Measurements from ENCODE around the gene RASGRF1.
A peak's percentile ranks its signal among the peaks of the same experiment; 100 is the strongest.

Gene RASGRF1

GRCh38 chr15:79090487-79091203 is at the start of gene RASGRF1:
TSS of gene RASGRF1 (minus strand) at chr15:79090780. CDS start at chr15:79090498, 282 bp downstream.
- no peak within 1 kb of the TSS for H3K4me3 ChIP-seq (ENCODE audit: low read depth, low read length)
- no peak for TF ChIP-seq MYC (IDR thresholded peaks at IDR 0.05; ENCODE audit: low read depth, low read length)
- no peak for DNase-seq (ENCODE audit: low read depth)

GRCh38 chr15:79136434-79137046 is 46.0 kb upstream of the RASGRF1 start:
- TF ChIP-seq POLR2A (IDR thresholded peaks at IDR 0.05; ENCODE audit: extremely low read depth, insufficient read length): no peak
- no peak for TF ChIP-seq CTCF (IDR thresholded peaks at IDR 0.05; ENCODE audit: low read depth, low read length)
- TF ChIP-seq MAX (IDR thresholded peaks at IDR 0.05; ENCODE audit: low read depth, low read length): no peak
- no peak for TF ChIP-seq MYC (IDR thresholded peaks at IDR 0.05; ENCODE audit: low read depth, low read length)
- DNase-seq (ENCODE audit: low read depth): no peak
- H3K4me3 ChIP-seq (ENCODE audit: low read depth, low read length): no peak overlapping the region

GRCh38 chr15:79133309-79133708 is 42.7 kb upstream of the RASGRF1 start:
- no peak for DNase-seq (ENCODE audit: low read depth)
- TF ChIP-seq MAX (IDR thresholded peaks at IDR 0.05; ENCODE audit: low read depth, low read length) (no peak), CTCF (IDR thresholded peaks at IDR 0.05; ENCODE audit: low read depth, low read length) (no peak), MYC (IDR thresholded peaks at IDR 0.05; ENCODE audit: low read depth, low read length) (no peak), POLR2A (IDR thresholded peaks at IDR 0.05; ENCODE audit: extremely low read depth, insufficient read length) (no peak)
- H3K4me3 ChIP-seq (ENCODE audit: low read depth, low read length): no peak overlapping the region

GRCh38 chr15:79132770-79133169 is 42.2 kb upstream of the RASGRF1 start:
- no peak for DNase-seq (ENCODE audit: low read depth)
- TF ChIP-seq MYC (IDR thresholded peaks at IDR 0.05; ENCODE audit: low read depth, low read length) (no peak), MAX (IDR thresholded peaks at IDR 0.05; ENCODE audit: low read depth, low read length) (no peak), CTCF (IDR thresholded peaks at IDR 0.05; ENCODE audit: low read depth, low read length) (no peak), POLR2A (IDR thresholded peaks at IDR 0.05; ENCODE audit: extremely low read depth, insufficient read length) (no peak)
- H3K4me3 ChIP-seq (ENCODE audit: low read depth, low read length): no peak overlapping the region

GRCh38 chr15:79132361-79132760 is 41.8 kb upstream of the RASGRF1 start:
- no peak overlapping the region for H3K4me3 ChIP-seq (ENCODE audit: low read depth, low read length)
- no peak for DNase-seq (ENCODE audit: low read depth)
- TF ChIP-seq POLR2A (IDR thresholded peaks at IDR 0.05; ENCODE audit: extremely low read depth, insufficient read length) (no peak), MAX (IDR thresholded peaks at IDR 0.05; ENCODE audit: low read depth, low read length) (no peak), MYC (IDR thresholded peaks at IDR 0.05; ENCODE audit: low read depth, low read length) (no peak), CTCF (IDR thresholded peaks at IDR 0.05; ENCODE audit: low read depth, low read length) (no peak)

GRCh38 chr15:79130535-79131130 is 40.1 kb upstream of the RASGRF1 start:
- H3K4me3 ChIP-seq (ENCODE audit: low read depth, low read length): no peak overlapping the region
- no peak for DNase-seq (ENCODE audit: low read depth)
- TF ChIP-seq CTCF (IDR thresholded peaks at IDR 0.05; ENCODE audit: low read depth, low read length): peak; percentile 7
- no peak for TF ChIP-seq POLR2A (IDR thresholded peaks at IDR 0.05; ENCODE audit: extremely low read depth, insufficient read length)
- TF ChIP-seq MYC (IDR thresholded peaks at IDR 0.05; ENCODE audit: low read depth, low read length): no peak

Data from NB4 (cell line).